AG10803 (cell line): ENCODE results near the gene CCDC73.
A peak's percentile ranks its signal among the peaks of the same experiment; 100 is the strongest.

Experiments
- DNase-seq: peaks from one replicate; pipeline ENCODE4 v3.0.0; 2010; ENCODE audit warnings: low read depth
- H3K4me3 ChIP-seq: 2 replicates; pipeline ENCODE4 v1.5.1; 2011; ENCODE audit warnings: mild to moderate bottlenecking, low read length, control low read depth
- TF ChIP-seq, protein P1 (sequence below): conservative IDR thresholded peaks from 2 replicates; pipeline ENCODE4 v1.5.1; 2011; ENCODE audit warnings: mild to moderate bottlenecking, low read length, control low read depth, inconsistent platforms

The CCDC73 gene

DNA sequence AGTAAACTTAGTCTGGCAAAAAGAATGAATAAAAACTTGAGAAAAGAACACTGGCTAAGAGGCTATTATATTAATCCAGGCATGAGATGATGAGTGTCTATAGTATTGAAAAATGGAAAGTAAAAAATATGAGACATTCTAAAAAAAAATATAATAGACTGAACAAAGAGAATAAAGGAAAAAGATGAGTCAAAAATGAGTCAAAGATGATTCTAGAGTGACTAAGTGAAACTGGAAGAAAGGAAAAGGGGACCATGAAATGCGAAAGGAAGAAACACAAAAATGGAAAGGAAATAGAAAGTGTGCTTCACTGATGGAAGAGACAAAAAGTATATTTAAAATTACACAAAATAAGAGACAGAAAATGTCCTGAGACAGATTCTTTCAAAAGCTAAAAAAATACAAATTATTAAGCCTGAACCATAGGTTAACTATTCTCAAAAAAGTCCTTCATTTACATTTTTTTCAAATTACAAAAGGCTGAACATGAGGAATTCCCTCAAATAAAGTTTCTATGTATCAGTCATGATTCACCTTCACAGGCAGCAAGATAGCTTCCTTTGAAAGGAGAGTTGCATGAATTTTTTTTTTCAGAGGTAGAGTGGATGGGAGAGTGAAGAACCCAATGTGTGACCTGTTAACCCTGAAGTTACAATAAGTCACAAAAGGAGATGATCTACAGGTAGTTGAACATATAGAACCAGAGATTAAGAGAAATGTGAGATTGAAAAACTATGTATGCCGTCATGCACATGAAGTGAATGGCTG lies 135.6 kb downstream of the CCDC73 start:
- TF ChIP-seq, protein P1, sequence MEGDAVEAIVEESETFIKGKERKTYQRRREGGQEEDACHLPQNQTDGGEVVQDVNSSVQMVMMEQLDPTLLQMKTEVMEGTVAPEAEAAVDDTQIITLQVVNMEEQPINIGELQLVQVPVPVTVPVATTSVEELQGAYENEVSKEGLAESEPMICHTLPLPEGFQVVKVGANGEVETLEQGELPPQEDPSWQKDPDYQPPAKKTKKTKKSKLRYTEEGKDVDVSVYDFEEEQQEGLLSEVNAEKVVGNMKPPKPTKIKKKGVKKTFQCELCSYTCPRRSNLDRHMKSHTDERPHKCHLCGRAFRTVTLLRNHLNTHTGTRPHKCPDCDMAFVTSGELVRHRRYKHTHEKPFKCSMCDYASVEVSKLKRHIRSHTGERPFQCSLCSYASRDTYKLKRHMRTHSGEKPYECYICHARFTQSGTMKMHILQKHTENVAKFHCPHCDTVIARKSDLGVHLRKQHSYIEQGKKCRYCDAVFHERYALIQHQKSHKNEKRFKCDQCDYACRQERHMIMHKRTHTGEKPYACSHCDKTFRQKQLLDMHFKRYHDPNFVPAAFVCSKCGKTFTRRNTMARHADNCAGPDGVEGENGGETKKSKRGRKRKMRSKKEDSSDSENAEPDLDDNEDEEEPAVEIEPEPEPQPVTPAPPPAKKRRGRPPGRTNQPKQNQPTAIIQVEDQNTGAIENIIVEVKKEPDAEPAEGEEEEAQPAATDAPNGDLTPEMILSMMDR: no peak
- DNase-seq: no peak
- no peak overlapping the region for H3K4me3 ChIP-seq

DNA sequence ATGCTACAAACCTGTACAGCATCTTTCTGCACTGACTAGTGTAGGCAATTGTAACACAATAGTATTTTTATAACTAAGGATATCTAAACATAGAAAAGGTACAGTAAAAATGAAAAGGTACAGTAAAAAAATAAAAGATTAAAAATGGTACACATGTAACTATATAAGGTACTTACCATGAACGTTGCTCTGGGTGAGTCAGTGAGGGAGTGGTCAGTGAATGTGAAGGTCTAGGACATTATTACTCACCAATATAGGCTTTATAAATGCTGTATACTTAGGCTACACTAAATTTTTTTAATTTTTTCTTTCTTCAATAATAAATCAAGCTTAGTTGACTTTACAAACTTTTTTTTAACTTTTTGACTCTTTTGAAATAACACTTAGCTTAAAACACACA lies 150.9 kb downstream of the CCDC73 start:
- TF ChIP-seq, protein P1: no peak
- DNase-seq: no peak
- H3K4me3 ChIP-seq: no peak overlapping the region

DNA sequence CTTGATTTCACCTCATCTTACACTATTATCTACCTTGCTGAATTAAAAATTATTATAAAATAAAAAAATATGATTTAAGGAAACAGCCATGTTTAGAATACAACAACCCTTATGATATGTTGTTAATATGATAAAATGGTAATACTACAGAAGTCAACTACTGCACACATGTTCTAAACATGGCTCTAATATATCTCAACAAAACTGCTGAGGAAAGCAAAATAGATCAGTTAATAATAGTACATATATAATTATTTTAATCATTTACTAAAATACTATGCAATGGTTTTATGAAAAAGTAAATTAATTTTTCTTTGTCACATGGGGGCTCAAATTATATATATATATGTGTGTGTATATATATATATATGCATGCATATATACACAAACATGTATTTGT lies 153.1 kb downstream of the CCDC73 start:
- TF ChIP-seq, protein P1: no peak
- no peak overlapping the region for H3K4me3 ChIP-seq
- DNase-seq: no peak

DNA sequence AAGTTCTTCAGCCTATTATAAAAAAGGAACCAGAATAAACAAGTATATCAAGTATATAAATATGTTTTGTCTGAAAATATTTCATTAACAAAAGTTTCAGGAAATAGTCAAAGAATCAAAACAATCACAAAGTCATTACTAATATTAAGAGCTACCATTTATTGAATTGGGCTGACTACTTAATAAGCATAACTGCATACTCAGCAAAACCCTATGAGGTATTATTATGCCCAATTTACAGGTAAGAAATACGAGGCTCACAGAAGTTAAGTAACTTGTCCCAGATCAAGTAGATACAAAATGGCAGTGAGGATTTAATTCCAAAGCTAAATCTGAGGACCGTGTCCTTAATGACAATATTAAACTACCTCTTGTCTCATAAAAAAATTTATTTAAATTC lies 158.6 kb downstream of the CCDC73 start:
- TF ChIP-seq, protein P1: no peak
- no peak for DNase-seq
- no peak overlapping the region for H3K4me3 ChIP-seq

DNA sequence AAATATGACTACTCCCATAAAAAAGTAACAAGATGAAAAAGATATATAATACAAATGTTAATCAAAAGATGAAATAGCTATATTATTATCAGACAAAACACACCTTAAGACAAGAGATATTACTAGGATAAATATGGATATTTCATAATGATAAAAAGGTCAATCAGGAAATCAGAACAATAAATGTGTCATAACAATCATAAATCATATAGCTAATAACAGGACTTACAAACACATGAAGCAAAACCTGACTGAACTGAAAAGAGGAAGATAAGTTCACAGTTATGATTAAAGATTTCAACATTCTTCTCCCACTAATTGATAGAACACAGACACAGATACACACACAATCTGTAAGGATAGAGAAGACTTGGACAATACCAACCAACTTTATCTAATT lies 163.6 kb downstream of the CCDC73 start:
- H3K4me3 ChIP-seq: no peak overlapping the region
- TF ChIP-seq, protein P1: no peak
- DNase-seq: no peak

DNA sequence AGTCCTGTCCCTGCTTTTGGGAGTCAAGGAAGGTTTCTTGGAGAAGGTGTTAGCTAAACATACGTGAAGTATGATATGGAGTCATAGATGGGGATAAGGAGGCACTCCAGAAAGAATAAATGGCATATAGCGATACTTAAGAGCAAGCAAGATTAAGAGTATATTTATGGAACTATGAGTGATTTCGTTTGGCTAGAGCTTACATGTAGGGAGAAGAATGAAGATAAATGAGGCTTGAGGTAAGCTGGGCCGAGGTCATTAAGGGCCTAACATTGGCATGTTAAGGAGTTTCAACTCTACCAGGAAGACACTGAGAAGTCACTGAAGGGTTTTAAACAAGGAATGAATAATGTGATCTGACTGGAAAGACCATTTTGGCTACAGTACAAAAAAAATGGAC lies 177.6 kb downstream of the CCDC73 start:
- no peak for DNase-seq
- H3K4me3 ChIP-seq: no peak overlapping the region
- TF ChIP-seq, protein P1: no peak

DNA sequence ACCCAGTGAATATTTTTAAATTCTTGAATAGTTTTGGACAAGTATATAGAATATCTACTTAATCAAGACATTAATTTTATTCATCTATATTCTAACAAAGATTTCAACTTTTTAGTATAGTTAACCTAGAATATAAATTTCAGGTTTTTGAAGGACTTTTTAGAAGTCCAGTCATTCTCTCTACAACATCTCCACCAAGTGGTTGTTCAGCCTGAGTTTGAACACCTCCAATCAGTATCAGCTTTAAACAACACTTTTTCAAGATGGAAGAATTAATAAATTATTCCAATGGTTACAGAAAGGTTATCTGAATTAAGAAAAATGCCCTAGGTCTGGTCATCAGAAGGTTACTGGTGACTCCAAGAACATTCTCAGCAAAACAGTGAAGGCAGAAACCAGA lies 179.0 kb downstream of the CCDC73 start:
- peak; percentile 3 for DNase-seq
- H3K4me3 ChIP-seq: no peak overlapping the region
- TF ChIP-seq, protein P1: peak; percentile 21
